ENCODE measurements around the gene AIFM3. TPM values are rescaled to one million over a fixed set of nuclear protein-coding genes. Genes with fewer than 3 reads are reported as not detected.

Gene AIFM3
- total and polyA plus RNA-seq, 2 of the 13 experiments (the other 11 are each of a cell fraction or from before 2014, with no cell fraction given) = 9.0 to 15.3 TPM

GRCh38 chr22:20981787-20982562 is 14.9 kb downstream of the AIFM3 start, which contains the start of gene LZTR1 (continued):
- TF ChIP-seq, protein P1, sequence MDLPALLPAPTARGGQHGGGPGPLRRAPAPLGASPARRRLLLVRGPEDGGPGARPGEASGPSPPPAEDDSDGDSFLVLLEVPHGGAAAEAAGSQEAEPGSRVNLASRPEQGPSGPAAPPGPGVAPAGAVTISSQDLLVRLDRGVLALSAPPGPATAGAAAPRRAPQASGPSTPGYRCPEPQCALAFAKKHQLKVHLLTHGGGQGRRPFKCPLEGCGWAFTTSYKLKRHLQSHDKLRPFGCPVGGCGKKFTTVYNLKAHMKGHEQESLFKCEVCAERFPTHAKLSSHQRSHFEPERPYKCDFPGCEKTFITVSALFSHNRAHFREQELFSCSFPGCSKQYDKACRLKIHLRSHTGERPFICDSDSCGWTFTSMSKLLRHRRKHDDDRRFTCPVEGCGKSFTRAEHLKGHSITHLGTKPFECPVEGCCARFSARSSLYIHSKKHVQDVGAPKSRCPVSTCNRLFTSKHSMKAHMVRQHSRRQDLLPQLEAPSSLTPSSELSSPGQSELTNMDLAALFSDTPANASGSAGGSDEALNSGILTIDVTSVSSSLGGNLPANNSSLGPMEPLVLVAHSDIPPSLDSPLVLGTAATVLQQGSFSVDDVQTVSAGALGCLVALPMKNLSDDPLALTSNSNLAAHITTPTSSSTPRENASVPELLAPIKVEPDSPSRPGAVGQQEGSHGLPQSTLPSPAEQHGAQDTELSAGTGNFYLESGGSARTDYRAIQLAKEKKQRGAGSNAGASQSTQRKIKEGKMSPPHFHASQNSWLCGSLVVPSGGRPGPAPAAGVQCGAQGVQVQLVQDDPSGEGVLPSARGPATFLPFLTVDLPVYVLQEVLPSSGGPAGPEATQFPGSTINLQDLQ (CRISPR knock-in tag; IDR thresholded peaks at IDR 0.05) = 0 out of 2 replicates have a peak, but pooled peaks have one; percentile 22
- peak; percentile 84; the same call in 1 of the 2 replicates for TF ChIP-seq SMAD3 (CRISPR knock-in tag; IDR thresholded peaks at IDR 0.05)
- TF ChIP-seq, protein P2, sequence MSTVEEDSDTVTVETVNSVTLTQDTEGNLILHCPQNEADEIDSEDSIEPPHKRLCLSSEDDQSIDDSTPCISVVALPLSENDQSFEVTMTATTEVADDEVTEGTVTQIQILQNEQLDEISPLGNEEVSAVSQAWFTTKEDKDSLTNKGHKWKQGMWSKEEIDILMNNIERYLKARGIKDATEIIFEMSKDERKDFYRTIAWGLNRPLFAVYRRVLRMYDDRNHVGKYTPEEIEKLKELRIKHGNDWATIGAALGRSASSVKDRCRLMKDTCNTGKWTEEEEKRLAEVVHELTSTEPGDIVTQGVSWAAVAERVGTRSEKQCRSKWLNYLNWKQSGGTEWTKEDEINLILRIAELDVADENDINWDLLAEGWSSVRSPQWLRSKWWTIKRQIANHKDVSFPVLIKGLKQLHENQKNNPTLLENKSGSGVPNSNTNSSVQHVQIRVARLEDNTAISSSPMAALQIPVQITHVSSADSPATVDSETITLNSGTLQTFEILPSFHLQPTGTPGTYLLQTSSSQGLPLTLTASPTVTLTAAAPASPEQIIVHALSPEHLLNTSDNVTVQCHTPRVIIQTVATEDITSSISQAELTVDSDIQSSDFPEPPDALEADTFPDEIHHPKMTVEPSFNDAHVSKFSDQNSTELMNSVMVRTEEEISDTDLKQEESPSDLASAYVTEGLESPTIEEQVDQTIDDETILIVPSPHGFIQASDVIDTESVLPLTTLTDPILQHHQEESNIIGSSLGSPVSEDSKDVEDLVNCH (CRISPR knock-in tag; IDR thresholded peaks at IDR 0.05) = no peak; the same call in 1 of the 2 replicates
- TF ChIP-seq TOE1 (CRISPR knock-in tag; IDR thresholded peaks at IDR 0.05) = peak; percentile 58; the same call in 1 of the 2 replicates
- peak; percentile 95 for TF ChIP-seq GATAD1 (CRISPR knock-in tag; IDR thresholded peaks at IDR 0.05)
- peak; percentile 78; the same call in 1 of the 2 replicates for TF ChIP-seq ZNF251 (CRISPR knock-in tag; IDR thresholded peaks at IDR 0.05)
- TF ChIP-seq CSRNP2 (CRISPR knock-in tag; conservative IDR thresholded peaks at IDR 0.05; ENCODE audit: low read depth) = no peak
- peak; percentile 98 for TF ChIP-seq ZNF501 (CRISPR knock-in tag; IDR thresholded peaks at IDR 0.05)
- TF ChIP-seq ZNF335 (CRISPR knock-in tag; IDR thresholded peaks at IDR 0.05) = peak; percentile 89; the same call in 1 of the 2 replicates
- 0 out of 2 replicates have a peak, but pooled peaks have one; percentile 32 for TF ChIP-seq PREB (CRISPR knock-in tag; IDR thresholded peaks at IDR 0.05)
- TF ChIP-seq HNRNPL (IDR thresholded peaks at IDR 0.05; ENCODE audit: low read depth, low read length) = 0 out of 2 replicates have a peak, but pooled peaks have one; percentile 31
- TF ChIP-seq PAWR (CRISPR knock-in tag; IDR thresholded peaks at IDR 0.05; ENCODE audit: borderline replicate concordance) = peak; percentile 86; the same call in 1 of the 2 replicates
- TF ChIP-seq, protein P3, sequence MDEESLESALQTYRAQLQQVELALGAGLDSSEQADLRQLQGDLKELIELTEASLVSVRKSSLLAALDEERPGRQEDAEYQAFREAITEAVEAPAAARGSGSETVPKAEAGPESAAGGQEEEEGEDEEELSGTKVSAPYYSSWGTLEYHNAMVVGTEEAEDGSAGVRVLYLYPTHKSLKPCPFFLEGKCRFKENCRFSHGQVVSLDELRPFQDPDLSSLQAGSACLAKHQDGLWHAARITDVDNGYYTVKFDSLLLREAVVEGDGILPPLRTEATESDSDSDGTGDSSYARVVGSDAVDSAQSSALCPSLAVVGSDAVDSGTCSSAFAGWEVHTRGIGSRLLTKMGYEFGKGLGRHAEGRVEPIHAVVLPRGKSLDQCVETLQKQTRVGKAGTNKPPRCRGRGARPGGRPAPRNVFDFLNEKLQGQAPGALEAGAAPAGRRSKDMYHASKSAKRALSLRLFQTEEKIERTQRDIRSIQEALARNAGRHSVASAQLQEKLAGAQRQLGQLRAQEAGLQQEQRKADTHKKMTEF (CRISPR knock-in tag; IDR thresholded peaks at IDR 0.05) = peak; percentile 97
- TF ChIP-seq ZFP1 (CRISPR knock-in tag; IDR thresholded peaks at IDR 0.05) = peak; percentile 74; the same call in 1 of the 2 replicates
- TF ChIP-seq ZNF720 (CRISPR knock-in tag; IDR thresholded peaks at IDR 0.05) = no peak
- TF ChIP-seq EP300 (IDR thresholded peaks at IDR 0.05; ENCODE audit: low read depth in 2 of 2, low read length in 2 of 2) = peak in 1 of 2 experiments; percentile 13; a peak in 1 of 4 replicates
- peak; percentile 41 for TF ChIP-seq EP300 (CRISPR knock-in tag; IDR thresholded peaks at IDR 0.05; ENCODE audit: borderline replicate concordance)
- peak; percentile 96 for TF ChIP-seq BRD4 (CRISPR knock-in tag; IDR thresholded peaks at IDR 0.05)
- TF ChIP-seq MZF1 (CRISPR knock-in tag; IDR thresholded peaks at IDR 0.05; ENCODE audit: borderline replicate concordance) = 0 out of 2 replicates have a peak, but pooled peaks have one; percentile 46
- TF ChIP-seq ZNF331 (CRISPR knock-in tag; IDR thresholded peaks at IDR 0.05) = peak; percentile 67
